GM12878 (cell line): ENCODE results near the gene CPLX4. TPM values are rescaled to one million over a fixed set of nuclear protein-coding genes. Genes with fewer than 3 reads are reported as not detected.

Experiments
- ATAC-seq: fragments of 200-7000 bp; cut with Tn5 transposase; 3 replicates; pipeline ENCODE4 v1.9.1; 2020; ENCODE audit warnings: mild to moderate bottlenecking, moderate library complexity
- BruUV-seq: library from RNA; stranded (reverse); fragments of 400-500 nt; replicated peaks from 2 replicates; lab custom pipeline; 2021; lab: Mats Ljungman, UMichigan
- CTCF ChIA-PET: fragments of 300-600 bp; sonication (Branson Sonifier 250); formaldehyde crosslinking; extraction: SDS; loops from one replicate; lab custom pipeline; 2021; ENCODE audit warnings: inconsistent platforms; lab: Yijun Ruan, JAX
- POLR2A ChIA-PET: fragments of 350-600 bp; formaldehyde crosslinking; extraction: SDS; loops from one replicate; lab custom pipeline; 2021; ENCODE audit warnings: inconsistent platforms; lab: Charles Lee
- RAD21 ChIA-PET: fragments of 300-600 bp; sonication (Branson Sonifier 250); formaldehyde crosslinking; loops from one replicate; lab custom pipeline; 2023; ENCODE audit warnings: antibody characterized with exemption; ENCODE audit not compliant: unreplicated experiment; lab: Charles Lee
- SMC1A ChIA-PET: fragments of 300-600 bp; sonication (Branson Sonifier 250); formaldehyde crosslinking; loops from one replicate; lab custom pipeline; 2023; ENCODE audit not compliant: unreplicated experiment, uncharacterized antibody; lab: Charles Lee
- DNase-seq: peaks from one replicate; pipeline ENCODE4 v3.0.0-alpha.2; 2011; ENCODE audit warnings: low read depth, low spot score
- FAIRE-seq: peaks from 3 replicates; lab custom pipeline; 2011; peaks lifted over from hg19 to GRCh38; lab: Jason Lieb, UNC
- H2AFZ ChIP-seq: 2 replicates; pipeline ENCODE4 v1.6.0; 2011; ENCODE audit warnings: low read depth, low read length, control low read depth; ENCODE audit not compliant: control insufficient read depth
- H3K27ac ChIP-seq: 2 replicates; pipeline ENCODE4 v1.5.1; 2011; ENCODE audit warnings: control low read depth; ENCODE audit not compliant: control insufficient read depth, insufficient read depth
- H3K27me3 ChIP-seq, 2 experiments: replicated peaks in 1 of 2; 2 replicates each; pipeline versions ENCODE4 v1.6.0 to v1.6.1; 2011; ENCODE audit warnings: low read length in 1 of 2; ENCODE audit not compliant: control insufficient read depth in 2 of 2, insufficient read depth in 2 of 2
- H3K36me3 ChIP-seq, 2 experiments: 2 replicates each; pipeline ENCODE4 v1.5.1; 2011; ENCODE audit warnings: low read length in 1 of 2; ENCODE audit not compliant: control insufficient read depth in 2 of 2, insufficient read depth in 2 of 2
- H3K4me1 ChIP-seq: 2 replicates; pipeline ENCODE4 v1.6.1; 2011; ENCODE audit warnings: mild to moderate bottlenecking, low read length, moderate library complexity, mixed read lengths; ENCODE audit not compliant: control insufficient read depth, insufficient read depth
- H3K4me2 ChIP-seq: 2 replicates; pipeline ENCODE4 v1.6.0; 2011; ENCODE audit warnings: control low read depth; ENCODE audit not compliant: control insufficient read depth, insufficient read depth
- H3K4me3 ChIP-seq: fragments of 200-600 bp; sonication (generic); 2 replicates; pipeline ENCODE4 v1.5.1; 2016
- H3K79me2 ChIP-seq: 2 replicates; pipeline ENCODE4 v1.6.0; 2011; ENCODE audit warnings: low read length; ENCODE audit not compliant: control insufficient read depth, insufficient read depth
- H3K9ac ChIP-seq: 2 replicates; pipeline ENCODE4 v1.8.0; 2011; ENCODE audit warnings: low read length, control low read depth, mixed read lengths; ENCODE audit not compliant: control insufficient read depth, insufficient read depth
- H3K9me3 ChIP-seq: replicated peaks from 3 replicates; pipeline ENCODE4 v1.5.1; 2011; ENCODE audit warnings: mild to moderate bottlenecking, low read length; ENCODE audit not compliant: control insufficient read depth, insufficient read depth
- H4K20me1 ChIP-seq: 2 replicates; pipeline ENCODE4 v1.6.0; 2011; ENCODE audit not compliant: control insufficient read depth, insufficient read depth
- GABPA ChIP-seq: IDR thresholded peaks from 2 replicates; pipeline ENCODE4 v1.6.1; 2014; ENCODE audit warnings: antibody characterized with exemption, low read depth, mild to moderate bottlenecking, inconsistent platforms
- POLR2A ChIP-seq: IDR thresholded peaks from 2 replicates; pipeline ENCODE4 v1.6.1; 2011; ENCODE audit warnings: low read depth, mild to moderate bottlenecking, low read length
- POLR2AphosphoS5 ChIP-seq: IDR thresholded peaks from 2 replicates; pipeline ENCODE4 v1.6.1; 2011; ENCODE audit warnings: mild to moderate bottlenecking, low read length, inconsistent platforms
- SIX5 ChIP-seq: IDR thresholded peaks from 2 replicates; pipeline ENCODE4 v1.6.1; 2011; ENCODE audit warnings: mild to moderate bottlenecking, low read depth, low read length, moderate library complexity; ENCODE audit not compliant: severe bottlenecking
- ZNF217 ChIP-seq: fragments of 450-650 bp; IDR thresholded peaks from 2 replicates; pipeline ENCODE4 v1.6.1; 2017; ENCODE audit warnings: antibody characterized with exemption, mild to moderate bottlenecking
- WGBS: methylation state at CpG from one replicate; pipeline ENCODE4 v1.1.6; 2016; ENCODE audit warnings: low lambda C conversion rate; ENCODE audit not compliant: insufficient replicate concordance, insufficient coverage; ENCODE audit errors: missing lambda C conversion rate; 5-methylcytosine and 5-hydroxymethylcytosine counted together
- in situ Hi-C: fragments of 300-500 bp; cut with MboI; formaldehyde crosslinking; loops from 9 replicates; pipeline ENCODE4 v1.14.3; 2018; ENCODE audit warnings: mixed read lengths
- intact Hi-C: fragments of 100-400 bp; cut with micrococcal nuclease; formaldehyde crosslinking; loops from one replicate; pipeline ENCODE4 v1.14.2; 2022; ENCODE audit not compliant: unreplicated experiment
- polyA plus RNA-seq, 11 experiments: library from polyadenylated mRNA; depleted of rRNA in 4 of 11; unstranded in 6 of 11; stranded (reverse) in 5 of 11; fragments of >200 nt; fragmentation: Nextera tagmentation in 4 of 11; fragmentation: Illumina TruSeq in 1 of 11; extraction: Ambion mirVana in 4 of 11; extraction: Trizol in 1 of 11; gene quantifications; 1 replicate in 1 of 11; 2 replicates in 10 of 11; pipeline versions ENCODE4 v1.2.1 to v1.2.3, GENCODE V29; 2011 to 2016; ENCODE audit warnings: inconsistent platforms in 2 of 11, missing spikeins in 2 of 11, low read depth in 1 of 11
- total RNA-seq, 4 experiments: library from RNA; depleted of rRNA in 3 of 4; stranded (reverse); fragments of >200 nt in 3 of 4; fragmentation: Illumina TruSeq in 1 of 4; extraction: Trizol in 1 of 4; gene quantifications; 2 replicates each; pipeline versions ENCODE4 v1.2.1 to v1.2.3, GENCODE V29; 2013 to 2021
- TF ChIP-seq, protein P1 (sequence below): fragments of 450-650 bp; formaldehyde crosslinking; IDR thresholded peaks from 2 replicates; pipeline ENCODE4 v1.4.0; 2022; ENCODE audit warnings: mild to moderate bottlenecking, moderate library complexity

CPLX4 gene
- total and polyA plus RNA-seq, 10 of the 15 experiments (the other 5 are each of a cell fraction or from before 2014, with no cell fraction given) = not detected

GRCh38 chr18:59266886-59267502 lies 51.5 kb downstream of the CPLX4 start (continued):
- TF ChIP-seq, protein P1, sequence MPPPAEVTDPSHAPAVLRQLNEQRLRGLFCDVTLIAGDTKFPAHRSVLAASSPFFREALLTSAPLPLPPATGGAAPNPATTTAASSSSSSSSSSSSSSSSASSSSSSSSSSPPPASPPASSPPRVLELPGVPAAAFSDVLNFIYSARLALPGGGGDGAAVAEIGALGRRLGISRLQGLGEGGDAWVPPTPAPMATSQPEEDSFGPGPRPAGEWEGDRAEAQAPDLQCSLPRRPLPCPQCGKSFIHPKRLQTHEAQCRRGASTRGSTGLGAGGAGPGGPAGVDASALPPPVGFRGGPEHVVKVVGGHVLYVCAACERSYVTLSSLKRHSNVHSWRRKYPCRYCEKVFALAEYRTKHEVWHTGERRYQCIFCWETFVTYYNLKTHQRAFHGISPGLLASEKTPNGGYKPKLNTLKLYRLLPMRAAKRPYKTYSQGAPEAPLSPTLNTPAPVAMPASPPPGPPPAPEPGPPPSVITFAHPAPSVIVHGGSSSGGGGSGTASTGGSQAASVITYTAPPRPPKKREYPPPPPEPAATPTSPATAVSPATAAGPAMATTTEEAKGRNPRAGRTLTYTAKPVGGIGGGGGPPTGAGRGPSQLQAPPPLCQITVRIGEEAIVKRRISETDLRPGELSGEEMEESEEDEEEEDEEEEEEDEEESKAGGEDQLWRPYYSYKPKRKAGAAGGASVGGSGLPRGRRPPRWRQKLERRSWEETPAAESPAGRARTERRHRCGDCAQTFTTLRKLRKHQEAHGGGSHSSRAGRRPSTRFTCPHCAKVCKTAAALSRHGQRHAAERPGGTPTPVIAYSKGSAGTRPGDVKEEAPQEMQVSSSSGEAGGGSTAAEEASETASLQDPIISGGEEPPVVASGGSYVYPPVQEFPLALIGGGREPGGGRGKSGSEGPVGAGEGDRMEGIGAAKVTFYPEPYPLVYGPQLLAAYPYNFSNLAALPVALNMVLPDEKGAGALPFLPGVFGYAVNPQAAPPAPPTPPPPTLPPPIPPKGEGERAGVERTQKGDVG = no peak
- TF ChIP-seq, all 136 proteins: peak for 0

- in situ Hi-C loops (no loop called here), intact Hi-C loops (no loop called here)
- Histone ChIP-seq H3K4me2 (no peak overlapping the region), H3K36me3 (no peaks in the 10 kb centered on the region), H3K4me3 (no peak overlapping the region), H3K9ac (no peak overlapping the region), H3K4me1 (no peaks in the 10 kb centered on the region), H3K9me3 (no peaks in the 10 kb centered on the region), H3K27ac (no peak overlapping the region), H3K79me2 (no peaks in the 10 kb centered on the region), H3K27me3 (peaks cover 10 to 43% of the 10 kb centered on the region in 2 experiments), H2AFZ (no peak overlapping the region), H4K20me1 (no peaks in the 10 kb centered on the region)
- FAIRE-seq (no peak), ATAC-seq (no peak), DNase-seq (no peak)
- ChIA-PET CTCF (interaction anchor here (0.9 to 1.3 kb wide), 2 partner anchors 18 to 137 kb away, joined by 4 read pairs; no protein-coding TSS in a partner anchor), SMC1A (no interaction called here), POLR2A (no interaction called here), RAD21 (no interaction called here)
- 0% methylated on average over 1 of the region's 1 CpG for WGBS
- no TSS peak for BruUV-seq
- TF ChIP-seq ZNF217 (no peak), POLR2A (no peak), GABPA (no peak), POLR2AphosphoS5 (no peak), SIX5 (no peak)
Measured at GRCh38 chr18:59266459-59266858, 52.0 kb downstream of the CPLX4 start.
